Measurements from ENCODE around the gene HMX1.

Gene HMX1

GRCh38 chr4:8841678-8842268 is 29.9 kb downstream of the HMX1 start:
- no peaks in the 10 kb centered on the region for H3K27me3 ChIP-seq (ENCODE audit: insufficient read depth, low read depth, severe bottlenecking)
- no peak for DNase-seq
- peaks cover 5% of the 10 kb centered on the region for H3K9me3 ChIP-seq (ENCODE audit: severe bottlenecking)
- H3K27ac ChIP-seq: no peak overlapping the region
- peaks cover 6% of the 10 kb centered on the region for H3K36me3 ChIP-seq
- H3K4me3 ChIP-seq (ENCODE audit: low read depth, low read length): no peak overlapping the region
- TF ChIP-seq CTCF (IDR thresholded peaks at IDR 0.05; ENCODE audit: low read depth, low read length): no peak

DNA sequence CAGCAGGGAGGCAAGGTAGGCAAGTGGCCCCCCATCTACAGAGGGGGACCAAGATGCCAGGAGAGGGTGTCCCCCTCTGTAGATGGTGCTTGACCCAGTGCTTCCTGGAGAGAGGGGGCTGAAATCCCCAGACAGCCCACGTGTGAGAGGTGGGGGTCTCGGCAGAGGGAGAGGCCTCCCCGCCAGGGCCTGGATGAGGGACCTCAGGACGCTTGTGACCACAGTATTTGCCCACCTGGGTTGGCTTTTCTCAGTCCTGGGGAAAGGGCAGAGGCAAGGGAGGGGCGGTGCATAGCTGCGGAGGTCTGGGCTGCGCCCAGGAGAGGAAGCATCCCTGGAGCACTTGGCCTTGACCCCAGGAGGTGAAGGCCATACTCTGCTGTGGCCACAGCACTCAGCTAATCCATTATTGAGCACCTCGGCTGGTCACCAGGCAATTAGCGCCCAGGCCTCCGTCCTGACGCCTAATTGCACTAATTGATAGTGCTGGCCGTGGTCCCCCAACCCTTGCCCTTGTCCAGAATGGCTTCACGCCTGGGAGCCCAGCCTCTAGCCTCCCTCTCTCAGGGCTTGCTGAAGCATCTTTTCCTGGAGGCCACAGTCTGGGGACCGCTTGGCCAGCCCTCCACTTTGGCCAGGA is 30.7 kb downstream of the HMX1 start:
- no peak for TF ChIP-seq CTCF (IDR thresholded peaks at IDR 0.05; ENCODE audit: low read depth, low read length)
- Histone ChIP-seq H3K27me3 (ENCODE audit: insufficient read depth, low read depth, severe bottlenecking) (no peaks in the 10 kb centered on the region), H3K9me3 (ENCODE audit: severe bottlenecking) (peaks cover 5% of the 10 kb centered on the region), H3K4me3 (ENCODE audit: low read depth, low read length) (no peak overlapping the region), H3K36me3 (peaks cover 6% of the 10 kb centered on the region), H3K27ac (no peak overlapping the region)
- peak; percentile 4 for DNase-seq

DNA sequence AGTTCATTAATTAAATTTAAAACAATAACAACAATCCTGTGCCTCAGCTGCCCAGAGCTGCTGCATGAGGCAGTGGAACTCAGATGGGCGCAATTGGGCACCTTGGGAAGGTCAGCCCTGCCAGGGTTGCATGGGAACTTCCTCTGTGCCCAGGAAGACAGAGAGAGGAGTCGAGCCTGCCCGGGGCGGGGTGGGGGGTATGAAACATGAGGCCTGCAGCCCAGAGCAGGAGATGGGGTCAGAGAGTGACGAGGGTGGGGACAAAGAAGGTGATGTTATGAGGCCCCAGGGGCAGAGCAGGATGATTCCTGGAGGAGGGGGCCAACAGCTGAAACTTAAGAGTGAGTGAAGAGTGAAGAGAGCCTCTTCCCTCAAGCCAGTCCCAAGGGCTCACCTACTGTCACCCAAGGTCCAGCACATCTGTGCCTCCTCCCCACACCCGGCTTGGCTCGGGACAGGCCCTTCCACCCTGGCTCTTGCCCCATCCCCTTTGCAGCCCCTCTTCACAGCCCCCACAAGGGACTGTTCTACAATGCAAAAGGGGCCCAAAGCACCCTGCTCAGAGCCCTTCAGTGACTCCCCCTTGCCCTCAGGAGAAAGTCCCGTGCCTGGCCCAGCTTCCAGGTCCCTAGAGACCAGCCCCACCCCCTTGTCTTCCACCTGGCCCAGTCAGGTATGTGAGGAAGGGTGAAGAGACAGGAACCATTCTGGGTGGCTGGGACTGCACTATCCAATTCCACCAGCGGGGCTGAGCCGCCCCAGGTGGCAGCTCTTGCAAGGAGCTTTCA is 31.4 kb downstream of the HMX1 start:
- peak; percentile 39; the same call in 1 of the 2 replicates for TF ChIP-seq CTCF (IDR thresholded peaks at IDR 0.05; ENCODE audit: low read depth, low read length)
- DNase-seq: peak; percentile 16
- peaks cover 5% of the 10 kb centered on the region for H3K9me3 ChIP-seq (ENCODE audit: severe bottlenecking)
- H3K27ac ChIP-seq: no peak overlapping the region
- no peak overlapping the region for H3K4me3 ChIP-seq (ENCODE audit: low read depth, low read length)
- H3K27me3 ChIP-seq (ENCODE audit: insufficient read depth, low read depth, severe bottlenecking): no peaks in the 10 kb centered on the region
- H3K36me3 ChIP-seq: peaks cover 4% of the 10 kb centered on the region

- Histone ChIP-seq H3K9me3 (ENCODE audit: severe bottlenecking) (peaks cover 5% of the 10 kb centered on the region), H3K27me3 (ENCODE audit: insufficient read depth, low read depth, severe bottlenecking) (no peaks in the 10 kb centered on the region), H3K27ac (no peak overlapping the region), H3K4me3 (ENCODE audit: low read depth, low read length) (no peak overlapping the region), H3K36me3 (no peaks in the 10 kb centered on the region; the same call in none of the 2 replicates)
- peak; percentile 3 for DNase-seq
- TF ChIP-seq CTCF (IDR thresholded peaks at IDR 0.05; ENCODE audit: low read depth, low read length): no peak
Observed at GRCh38 chr4:8838961-8839431, 32.6 kb downstream of the HMX1 start.

DNA sequence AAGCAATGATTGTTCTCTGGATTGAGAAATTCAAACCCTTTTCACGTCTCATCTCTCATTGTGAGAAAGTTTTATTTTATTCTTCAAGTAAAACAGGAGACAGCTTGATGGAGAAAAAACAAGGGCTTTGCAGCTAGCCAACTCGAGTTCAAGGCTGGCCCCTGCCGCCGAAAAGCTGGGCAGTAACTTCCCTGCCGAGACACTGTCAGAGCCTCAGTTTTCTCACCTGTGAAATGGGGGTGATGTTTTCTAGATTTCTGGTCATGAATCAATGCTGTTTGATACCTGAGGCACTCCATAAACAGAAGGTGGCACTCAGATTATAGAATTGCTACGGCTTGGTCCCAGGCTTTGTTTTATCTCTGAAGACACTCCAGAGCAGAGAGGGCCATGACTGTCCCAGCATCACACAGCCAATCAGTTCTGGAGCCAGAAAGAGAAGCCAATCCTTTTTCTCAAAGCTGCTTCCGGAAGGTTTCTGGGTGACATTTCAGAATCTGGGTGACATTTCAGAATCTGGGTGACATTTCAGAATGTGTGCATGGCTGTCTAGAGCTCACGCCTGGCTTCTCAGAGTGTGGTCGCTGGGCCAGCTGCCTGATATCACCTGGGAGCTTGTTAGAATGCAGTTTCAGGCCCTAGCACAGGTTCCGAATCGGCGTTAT is 33.2 kb downstream of the HMX1 start:
- Histone ChIP-seq H3K4me3 (ENCODE audit: low read depth, low read length) (no peak overlapping the region), H3K27me3 (ENCODE audit: insufficient read depth, low read depth, severe bottlenecking) (no peaks in the 10 kb centered on the region), H3K9me3 (ENCODE audit: severe bottlenecking) (no peaks in the 10 kb centered on the region), H3K36me3 (no peaks in the 10 kb centered on the region; the same call in none of the 2 replicates), H3K27ac (no peak overlapping the region)
- TF ChIP-seq CTCF (IDR thresholded peaks at IDR 0.05; ENCODE audit: low read depth, low read length): no peak
- DNase-seq: peak; percentile 1
